ENCODE results near the gene PIP5KL1. TPM values are rescaled to one million over a fixed set of nuclear protein-coding genes. Genes with fewer than 3 reads are reported as not detected.

Gene PIP5KL1
- total and polyA plus RNA-seq, 2 of the 4 experiments (the other 2 are of a cell fraction), result 0.36 to 3.6 TPM

GRCh38 chr9:127953768-127954505, 23.4 kb upstream of the PIP5KL1 start:
- Histone ChIP-seq H4K8ac (ENCODE audit: low read depth in 2 of 2, low read length in 2 of 2) (no peak overlapping the region), H4K5ac (ENCODE audit: low read depth, low read length) (no peak overlapping the region), H3K79me1 (ENCODE audit: low read depth in 1 of 2, low read length in 2 of 2) (peaks cover 6 to 59% of the 10 kb centered on the region in 2 experiments), H3K4me3 (ENCODE audit: insufficient read depth, low read depth, low read length) (no peak overlapping the region), H3K36me3 (ENCODE audit: control insufficient read depth, insufficient read depth, low read length) (peaks cover 1% of the 10 kb centered on the region; the same call in 1 of the 2 replicates), H3K18ac (ENCODE audit: low read depth, low read length) (no peak overlapping the region), H4K20me1 (ENCODE audit: insufficient read depth, low read length) (peaks cover 28% of the 10 kb centered on the region), H3K4ac (ENCODE audit: low read depth, low read length) (no peak overlapping the region), H3K56ac (ENCODE audit: extremely low read depth, insufficient read depth, low read length) (no peak overlapping the region), H3K4me1 (ENCODE audit: control insufficient read depth, insufficient read depth, low read length) (peaks cover 4% of the 10 kb centered on the region), H2BK15ac (ENCODE audit: low read depth, low read length) (no peak overlapping the region), H3K14ac (replicated peaks; ENCODE audit: low read depth, low read length) (no peak overlapping the region), H3K4me2 (ENCODE audit: low read depth, low read length) (no peak overlapping the region), H2AK5ac (ENCODE audit: low read depth, low read length) (peak overlapping the region; percentile 15), H2BK20ac (ENCODE audit: low read depth, low read length) (no peak overlapping the region), H3K27me3 (ENCODE audit: control insufficient read depth, insufficient read depth, low read length) (no peaks in the 10 kb centered on the region), H3K9ac (ENCODE audit: low read depth, low read length) (no peak overlapping the region), H2AK9ac (replicated peaks; ENCODE audit: low read depth, low read length, poor library complexity) (no peak overlapping the region), H2BK120ac (ENCODE audit: low read depth, low read length) (no peak overlapping the region), H2BK5ac (ENCODE audit: low read depth, low read length, poor library complexity, severe bottlenecking) (no peak overlapping the region), H3K27ac (ENCODE audit: insufficient read depth, low read length) (no peak overlapping the region), H4K91ac (ENCODE audit: insufficient read depth, low read depth, low read length) (no peak overlapping the region), H3K23ac (ENCODE audit: low read depth, low read length) (no peak overlapping the region), H3K9me1 (ENCODE audit: insufficient read depth, low read length) (peaks cover 15% of the 10 kb centered on the region), H3K9me3 (ENCODE audit: control insufficient read depth, insufficient read depth, low read length) (no peaks in the 10 kb centered on the region; the same call in 1 of the 2 replicates), H2AFZ (replicated peaks; ENCODE audit: low read length, poor library complexity) (no peak overlapping the region)
- DNase-seq (no peak), ATAC-seq (ENCODE audit: low read depth) (no peak)
- intact Hi-C loops (cut with micrococcal nuclease), result no loop called here
- CTCF ChIA-PET, result interaction anchor here (1.6 kb wide), 1 partner anchor 11 kb away, joined by 10 read pairs; no protein-coding TSS in a partner anchor
- POLR2A ChIA-PET (ENCODE audit: unreplicated experiment), result no interaction called here
- 87% methylated on average over 7 of the region's 17 CpGs; no CpG with 5 or more reads in 1 of the 2 experiments for WGBS, 2 experiments (ENCODE audit: extremely low coverage in 2 of 2, insufficient read length in 1 of 2)
- BruUV-seq (replicated peaks), result no TSS peak
- dilution Hi-C loops (cut with HindIII; ENCODE audit: low sequenced_read_pairs, unreplicated experiment), result no loop called here
- in situ Hi-C loops (cut with MboI; ENCODE audit: low sequenced_read_pairs), result no loop called here
- TF ChIP-seq CEBPB (IDR thresholded peaks at IDR 0.05; ENCODE audit: low read depth, low read length), result no peak
- TF ChIP-seq MXI1 (IDR thresholded peaks at IDR 0.05; ENCODE audit: borderline replicate concordance, low read depth, low read length), result no peak
- no peak for TF ChIP-seq ELK1 (IDR thresholded peaks at IDR 0.05; ENCODE audit: borderline replicate concordance, low read depth, low read length)
- TF ChIP-seq NFE2L2 (IDR thresholded peaks at IDR 0.05; ENCODE audit: low read depth, low read length), result no peak
- TF ChIP-seq SMC3 (IDR thresholded peaks at IDR 0.05; ENCODE audit: low read depth, low read length), result no peak
- TF ChIP-seq RCOR1 (IDR thresholded peaks at IDR 0.05; ENCODE audit: insufficient replicate concordance, low read length), result no peak
- no peak for TF ChIP-seq RFX5 (IDR thresholded peaks at IDR 0.05; ENCODE audit: low read depth, low read length)
- TF ChIP-seq MAFK (IDR thresholded peaks at IDR 0.05; ENCODE audit: low read depth, low read length), result no peak
- TF ChIP-seq USF2 (IDR thresholded peaks at IDR 0.05; ENCODE audit: low read depth, low read length), result no peak
- TF ChIP-seq RAD21 (IDR thresholded peaks at IDR 0.05; ENCODE audit: low read length), result no peak
- TF ChIP-seq CHD1 (IDR thresholded peaks at IDR 0.05; ENCODE audit: low read depth, low read length), result no peak
- no peak for TF ChIP-seq MAZ (IDR thresholded peaks at IDR 0.05; ENCODE audit: borderline replicate concordance, low read depth, low read length)
- no peak for TF ChIP-seq CTCF (conservative IDR thresholded peaks at IDR 0.05; ENCODE audit: low read depth, low read length)
- no peak for TF ChIP-seq POLR2A (IDR thresholded peaks at IDR 0.05; ENCODE audit: low read depth, low read length)
- no peak for TF ChIP-seq BHLHE40 (IDR thresholded peaks at IDR 0.05; ENCODE audit: low read depth, low read length)

Measured in IMR-90 (cell line).